ENCODE measurements around the gene ENOX1. TPM values are rescaled to one million over a fixed set of nuclear protein-coding genes. Genes with fewer than 3 reads are reported as not detected.

Gene ENOX1
- total and polyA plus RNA-seq, 2 of the 8 experiments (the other 6 are each of a cell fraction or from before 2014, with no cell fraction given): 0.23 to 0.37 TPM

DNA sequence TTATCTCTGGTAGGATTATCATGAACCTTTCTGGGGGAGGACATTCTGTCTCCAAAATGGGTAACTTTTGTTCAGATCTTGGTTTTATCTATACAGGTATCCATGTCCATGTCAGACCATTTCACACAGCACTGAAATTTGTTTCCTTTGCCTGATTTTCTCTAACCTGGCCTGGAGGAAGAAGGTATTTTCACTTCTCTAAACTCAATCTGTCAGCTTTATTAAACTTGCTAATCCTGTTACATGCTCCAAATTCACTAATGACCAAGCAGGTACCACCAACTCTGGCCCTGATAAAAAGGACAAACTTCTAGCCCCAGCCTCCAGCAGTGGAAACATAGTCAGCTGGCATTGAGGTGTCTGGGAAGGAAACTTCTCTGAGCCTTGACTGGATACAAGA lies 529.0 kb downstream of the ENOX1 start:
- no peaks in the 10 kb centered on the region for H3K79me1 ChIP-seq (ENCODE audit: low read depth, low read length)
- H3K23me2 ChIP-seq (ENCODE audit: low read depth, low read length): no peaks in the 10 kb centered on the region
- no peak overlapping the region for H4K91ac ChIP-seq (replicated peaks; ENCODE audit: insufficient read length, low read length)
- no peak overlapping the region for H3K18ac ChIP-seq (ENCODE audit: extremely low read depth, low read length)
- H3K4me3 ChIP-seq (ENCODE audit: extremely low read depth in 1 of 4, insufficient read depth in 2 of 4, low read depth in 3 of 4, low read length in 4 of 4): no peak overlapping the region
- no peak overlapping the region for H2BK5ac ChIP-seq (ENCODE audit: low read depth, low read length)
- no peak overlapping the region for H2BK12ac ChIP-seq (ENCODE audit: low read depth, low read length)
- H3K14ac ChIP-seq (ENCODE audit: insufficient read length): no peak overlapping the region
- DNase-seq (ENCODE audit: low read depth in 1 of 2, low spot score in 2 of 2) (no peak), FAIRE-seq (no peak)
- H2BK20ac ChIP-seq (ENCODE audit: low read length): no peak overlapping the region
- ChIA-PET CTCF (ENCODE audit: partially characterized antibody) (interaction anchor here (1.1 to 1.4 kb wide), 3 partner anchors 9 to 34 kb away, joined by 3 read pairs; no protein-coding TSS in a partner anchor), POLR2A (ENCODE audit: partially characterized antibody) (no interaction called here)
- H3K56ac ChIP-seq (replicated peaks; ENCODE audit: insufficient read length, low read depth, low read length): no peak overlapping the region
- no peak overlapping the region for H2AFZ ChIP-seq (ENCODE audit: low read length)
- no peaks in the 10 kb centered on the region for H3K4me1 ChIP-seq (replicated peaks in 1 of 4; ENCODE audit: control insufficient read depth in 3 of 4, insufficient read depth in 4 of 4, low read length in 3 of 4)
- H3K9me3 ChIP-seq (ENCODE audit: insufficient read depth in 2 of 2, low read depth in 1 of 2, low read length in 1 of 2): no peaks in the 10 kb centered on the region
- H3K36me3 ChIP-seq (ENCODE audit: control insufficient read depth in 2 of 4, insufficient read depth in 4 of 4, low read length in 3 of 4): no peaks in the 10 kb centered on the region
- H3K27ac ChIP-seq (ENCODE audit: low read depth, low read length): no peak overlapping the region
- H2BK15ac ChIP-seq (ENCODE audit: low read length): no peak overlapping the region
- no peak overlapping the region for H2AK5ac ChIP-seq (ENCODE audit: low read depth, low read length)
- H3K4me2 ChIP-seq (ENCODE audit: insufficient read depth in 1 of 2, low read depth in 2 of 2, low read length in 2 of 2): no peak overlapping the region
- TF ChIP-seq HDAC2 (IDR thresholded peaks at IDR 0.05; ENCODE audit: borderline replicate concordance in 1 of 2, low read depth in 2 of 2, low read length in 2 of 2) (no peak), RBBP5 (IDR thresholded peaks at IDR 0.05; ENCODE audit: borderline replicate concordance, low read depth, low read length) (no peak)
- H3K27me3 ChIP-seq (replicated peaks in 1 of 4; ENCODE audit: control insufficient read depth in 3 of 4, extremely low read depth in 1 of 4, insufficient read depth in 3 of 4, low read length in 3 of 4): peaks cover 0 to 1% (median 0%) of the 10 kb centered on the region in 4 experiments; a peak in 1 of 7 replicates
- H2BK120ac ChIP-seq (replicated peaks; ENCODE audit: low read depth, low read length): no peak overlapping the region
- H3K23ac ChIP-seq (ENCODE audit: insufficient read length): no peak overlapping the region
- H4K8ac ChIP-seq (ENCODE audit: extremely low read depth, insufficient read depth, low read length): no peak overlapping the region
- no peaks in the 10 kb centered on the region for H4K20me1 ChIP-seq (replicated peaks in 1 of 2; ENCODE audit: control insufficient read depth in 1 of 2, insufficient read depth in 2 of 2, low read length in 2 of 2)
- no peaks in the 10 kb centered on the region for H3K79me2 ChIP-seq (ENCODE audit: control insufficient read depth in 1 of 2, insufficient read depth in 2 of 2, low read length in 2 of 2)
- H4K5ac ChIP-seq (ENCODE audit: insufficient read length, low read depth, low read length): no peak overlapping the region
- H3K9ac ChIP-seq (replicated peaks in 1 of 4; ENCODE audit: extremely low read depth in 1 of 4, low read depth in 3 of 4, low read length in 3 of 4): no peak overlapping the region
- H3K4ac ChIP-seq (replicated peaks; ENCODE audit: insufficient read length, low read depth, low read length): no peak overlapping the region

Measured in H1 (cell line).